Epidermal melanocyte (primary cell): Measurements from ENCODE around the gene BRCC3.
"Not testable (repeated sequence)": the region's sequence is repeated elsewhere in the genome, so short reads cannot be mapped to it uniquely, and the experiment has no call there.

Experiments
- DNase-seq: peaks from one replicate; pipeline ENCODE4 v3.0.0; 2011; ENCODE audit warnings: low spot score; ENCODE audit not compliant: insufficient read length

The BRCC3 gene

DNA sequence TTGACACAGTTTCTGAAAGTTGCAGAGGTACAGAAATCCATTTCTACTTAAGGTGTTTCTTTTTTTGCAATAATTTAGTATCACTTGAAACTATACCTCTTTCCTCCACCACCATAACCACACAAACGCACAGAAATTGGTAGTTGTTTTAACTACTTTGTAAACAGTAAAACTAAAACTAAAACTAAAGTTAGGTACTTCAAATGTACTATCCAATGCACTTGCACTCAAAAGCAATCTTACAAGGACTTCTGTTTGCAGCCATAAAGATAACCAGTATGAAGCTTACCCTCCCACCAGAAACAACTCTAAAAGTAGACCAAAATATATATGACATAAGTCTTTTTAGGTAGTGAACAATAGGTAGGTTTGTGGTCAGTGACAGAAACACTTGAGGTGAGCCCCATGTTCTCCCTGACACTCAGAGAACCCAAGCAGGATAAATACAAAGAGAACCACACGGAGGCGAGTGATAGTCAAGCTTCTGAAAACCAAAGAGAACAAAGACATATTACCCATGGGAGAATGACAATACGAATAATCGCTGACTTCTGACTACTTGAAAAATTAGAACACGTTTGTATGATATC is 72.7 kb downstream of the BRCC3 start:
- no peak for DNase-seq

DNA sequence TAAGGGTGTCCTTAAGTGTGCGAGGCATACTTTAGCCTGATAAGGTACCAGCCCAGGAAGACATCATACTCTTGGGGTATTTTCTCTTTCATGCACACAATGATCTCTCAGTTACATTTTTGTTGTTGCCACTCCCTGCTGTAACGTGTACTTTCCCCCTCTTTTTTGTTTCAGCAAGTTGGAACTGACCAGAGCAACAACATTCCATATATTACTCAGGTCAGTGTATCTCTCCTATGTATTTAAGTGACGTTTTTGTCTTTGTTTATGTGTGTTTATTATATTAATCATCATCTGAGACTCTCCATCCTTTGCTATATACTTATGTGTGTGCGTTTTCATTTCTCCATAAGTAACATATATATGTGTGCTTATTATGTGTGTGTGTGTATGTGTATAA is 73.6 kb downstream of the BRCC3 start:
- no peak for DNase-seq

DNA sequence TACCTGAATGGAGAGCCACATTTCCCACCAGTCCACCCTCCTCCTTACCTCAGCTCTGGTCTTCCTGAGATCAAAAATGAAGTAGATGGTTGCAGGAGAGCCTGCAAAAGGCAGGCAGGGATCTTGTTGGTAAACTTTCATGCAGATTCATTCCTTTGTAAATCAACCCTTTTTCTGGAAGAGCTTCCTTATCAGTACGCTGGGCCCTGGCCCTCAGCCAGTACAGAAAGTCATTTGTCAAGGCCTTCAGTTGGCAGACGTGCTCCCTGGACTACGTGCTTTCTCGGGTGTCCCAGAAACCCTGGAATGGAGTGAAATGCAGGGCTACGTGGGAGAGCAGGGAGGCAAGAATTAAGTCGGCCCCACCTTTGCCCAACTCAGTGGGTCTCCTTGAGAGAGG is 76.3 kb downstream of the BRCC3 start:
- not testable (repeated sequence) for DNase-seq

DNA sequence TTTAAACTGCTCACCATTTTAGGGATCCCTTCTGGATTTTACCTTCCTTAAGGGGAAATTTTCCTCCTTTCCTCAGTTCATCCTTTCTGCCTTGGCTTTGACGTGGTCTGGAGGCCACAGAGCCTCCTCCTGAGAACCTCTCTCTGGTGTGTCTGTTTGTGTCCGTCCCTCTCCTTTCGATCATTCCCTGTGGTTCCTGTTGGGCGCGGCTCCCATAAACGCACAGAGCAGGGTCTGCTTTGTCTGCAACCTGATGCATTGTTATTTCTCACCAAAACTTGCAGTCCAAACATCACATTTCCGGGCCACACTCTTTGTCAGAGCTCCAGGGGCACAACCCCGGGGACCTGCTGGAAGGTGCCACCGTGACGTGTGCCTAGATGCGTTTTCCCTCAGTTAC is 76.9 kb downstream of the BRCC3 start:
- not testable (repeated sequence) for DNase-seq

DNA sequence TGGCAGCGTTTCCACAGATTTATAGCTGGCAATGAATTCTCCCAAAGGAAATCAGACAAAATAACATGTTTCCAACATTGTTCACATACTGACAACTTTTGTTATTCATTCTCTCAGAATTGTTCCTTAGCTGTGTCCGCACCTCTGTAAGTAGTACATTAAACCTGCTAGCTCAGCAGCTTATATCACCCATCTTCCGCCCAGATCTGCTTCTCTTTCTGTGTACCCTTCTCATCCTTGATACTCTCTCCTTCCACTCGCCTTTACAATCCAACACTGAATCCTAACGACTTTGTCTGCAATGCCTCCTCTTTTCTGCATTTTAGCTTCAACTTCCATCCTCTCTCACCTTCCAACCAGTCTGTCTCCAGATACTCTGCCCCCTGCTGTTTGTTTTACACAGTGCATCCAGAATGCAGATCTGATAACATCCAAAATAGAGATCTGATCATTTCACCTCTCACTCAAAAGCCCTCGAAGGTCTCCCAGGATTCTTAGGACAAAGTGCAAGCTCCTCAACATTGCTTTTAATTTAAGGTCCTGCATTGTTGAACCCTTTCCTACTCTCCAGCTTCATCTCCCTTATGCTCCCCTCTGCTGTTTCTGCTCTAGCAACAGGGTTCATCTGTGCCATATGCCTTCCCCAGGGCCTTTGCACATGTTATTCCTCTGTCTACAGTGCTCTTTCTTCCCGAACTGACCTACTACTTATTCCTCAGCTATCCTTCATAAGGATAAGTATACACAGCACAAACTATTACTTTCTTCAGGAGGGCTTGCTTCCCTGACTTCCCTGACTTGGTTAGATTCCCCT is 77.6 kb downstream of the BRCC3 start:
- DNase-seq = no peak

DNA sequence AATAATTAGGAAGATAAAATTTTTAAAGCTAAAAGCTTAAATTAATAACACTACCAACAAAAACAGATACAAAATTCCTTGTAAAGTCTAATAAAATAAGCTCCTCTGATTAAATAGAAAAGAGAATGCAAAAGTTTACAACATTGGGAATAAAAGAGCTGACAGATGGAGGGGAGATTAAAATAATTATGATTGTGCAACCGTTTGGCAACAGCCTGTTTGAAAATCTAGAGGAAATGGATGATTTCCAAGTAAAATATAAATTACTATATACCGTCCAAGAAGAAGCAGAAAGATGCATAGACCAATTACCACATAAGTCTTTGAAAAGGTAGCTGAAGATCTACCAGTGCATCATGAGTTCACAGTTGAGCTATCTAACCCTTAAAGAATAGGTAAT is 98.6 kb downstream of the BRCC3 start:
- no peak for DNase-seq
